SK-N-SH (cell line): ENCODE measurements around the gene LRCOL1.

Source experiments
- NFIC ChIP-seq: IDR thresholded peaks from 2 replicates; pipeline ENCODE4 v1.4.0; 2012; ENCODE audit warnings: borderline replicate concordance
- TF ChIP-seq, protein P1 (sequence below): IDR thresholded peaks from 2 replicates; pipeline ENCODE4 v1.6.1; 2012; ENCODE audit warnings: mild to moderate bottlenecking, low read depth, low read length, moderate library complexity

DNA sequence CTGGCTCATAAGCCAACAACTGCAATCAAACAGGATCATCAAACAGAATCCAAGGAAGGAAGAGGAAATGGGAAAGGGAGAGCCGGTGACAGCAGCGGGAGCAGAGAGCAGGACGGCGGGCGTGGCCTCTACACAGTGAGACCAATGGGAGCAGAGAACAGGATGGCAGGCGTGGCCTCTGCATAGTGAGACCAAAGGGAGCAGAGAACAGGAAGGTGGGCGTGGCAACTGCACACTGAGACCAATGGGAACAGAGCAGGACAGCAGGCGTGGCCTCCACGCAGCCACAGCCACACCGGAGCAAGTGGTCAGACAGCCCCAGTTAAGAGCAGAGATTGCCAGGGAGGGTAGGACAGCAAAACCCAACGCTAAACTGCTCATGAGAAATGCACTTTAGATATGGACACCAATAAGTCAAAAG lies 16.4 kb downstream of the LRCOL1 start:
- TF ChIP-seq NFIC = no peak
- TF ChIP-seq, protein P1, sequence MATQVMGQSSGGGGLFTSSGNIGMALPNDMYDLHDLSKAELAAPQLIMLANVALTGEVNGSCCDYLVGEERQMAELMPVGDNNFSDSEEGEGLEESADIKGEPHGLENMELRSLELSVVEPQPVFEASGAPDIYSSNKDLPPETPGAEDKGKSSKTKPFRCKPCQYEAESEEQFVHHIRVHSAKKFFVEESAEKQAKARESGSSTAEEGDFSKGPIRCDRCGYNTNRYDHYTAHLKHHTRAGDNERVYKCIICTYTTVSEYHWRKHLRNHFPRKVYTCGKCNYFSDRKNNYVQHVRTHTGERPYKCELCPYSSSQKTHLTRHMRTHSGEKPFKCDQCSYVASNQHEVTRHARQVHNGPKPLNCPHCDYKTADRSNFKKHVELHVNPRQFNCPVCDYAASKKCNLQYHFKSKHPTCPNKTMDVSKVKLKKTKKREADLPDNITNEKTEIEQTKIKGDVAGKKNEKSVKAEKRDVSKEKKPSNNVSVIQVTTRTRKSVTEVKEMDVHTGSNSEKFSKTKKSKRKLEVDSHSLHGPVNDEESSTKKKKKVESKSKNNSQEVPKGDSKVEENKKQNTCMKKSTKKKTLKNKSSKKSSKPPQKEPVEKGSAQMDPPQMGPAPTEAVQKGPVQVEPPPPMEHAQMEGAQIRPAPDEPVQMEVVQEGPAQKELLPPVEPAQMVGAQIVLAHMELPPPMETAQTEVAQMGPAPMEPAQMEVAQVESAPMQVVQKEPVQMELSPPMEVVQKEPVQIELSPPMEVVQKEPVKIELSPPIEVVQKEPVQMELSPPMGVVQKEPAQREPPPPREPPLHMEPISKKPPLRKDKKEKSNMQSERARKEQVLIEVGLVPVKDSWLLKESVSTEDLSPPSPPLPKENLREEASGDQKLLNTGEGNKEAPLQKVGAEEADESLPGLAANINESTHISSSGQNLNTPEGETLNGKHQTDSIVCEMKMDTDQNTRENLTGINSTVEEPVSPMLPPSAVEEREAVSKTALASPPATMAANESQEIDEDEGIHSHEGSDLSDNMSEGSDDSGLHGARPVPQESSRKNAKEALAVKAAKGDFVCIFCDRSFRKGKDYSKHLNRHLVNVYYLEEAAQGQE = no peak
